Breast epithelium (tissue), 4 donors: ENCODE results near the gene ZNF287. TPM values are rescaled to one million over a fixed set of nuclear protein-coding genes. Genes with fewer than 3 reads are reported as not detected.
A peak's percentile ranks its signal among the peaks of the same experiment; 100 is the strongest.

Experiments used
- DNase-seq, 2 donors: peaks; one replicate each; pipeline ENCODE4 v3.0.0-alpha.2; 2019; ENCODE audit warnings: low spot score in 2 of 2
- H3K27ac ChIP-seq, 2 donors: fragments of 200-600 bp; sonication (generic) in 1 of 2; one replicate each; pipeline ENCODE4 v1.5.1; 2016 to 2019; ENCODE audit warnings: mild to moderate bottlenecking in 1 of 2
- H3K27me3 ChIP-seq, 2 donors: fragments of 200-600 bp; sonication (generic) in 1 of 2; one replicate each; pipeline versions ENCODE4 v1.5.1 to v1.6.0; 2017 to 2019; ENCODE audit warnings: control low read depth in 1 of 2, mild to moderate bottlenecking in 1 of 2
- H3K36me3 ChIP-seq: fragments of 200-600 bp; one replicate; pipeline ENCODE4 v1.5.1; 2019
- H3K4me1 ChIP-seq, 2 donors: fragments of 200-600 bp; sonication (generic); one replicate each; pipeline ENCODE4 v1.5.1; 2016 to 2019; ENCODE audit warnings: control low read depth in 1 of 2
- H3K4me3 ChIP-seq, 3 donors: fragments of 200-600 bp; sonication (generic); 1 replicate in 2 of 3; 2 replicates in 1 of 3; pipeline ENCODE4 v1.5.1; 2016 to 2019; ENCODE audit warnings: mild to moderate bottlenecking in 3 of 3, moderate library complexity in 2 of 3
- H3K9me3 ChIP-seq, 2 donors: fragments of 200-600 bp; sonication (generic) in 1 of 2; one replicate each; pipeline ENCODE4 v1.5.1; 2016 to 2019; ENCODE audit warnings: control low read depth in 1 of 2
- POLR2A ChIP-seq: fragments of 450-650 bp; IDR thresholded peaks from one replicate; pipeline ENCODE4 v1.6.1; 2016; ENCODE audit warnings: antibody characterized with exemption, mild to moderate bottlenecking, moderate library complexity
- POLR2AphosphoS5 ChIP-seq, 3 donors: sonication (generic); formaldehyde crosslinking; IDR thresholded peaks; one replicate each; pipeline ENCODE4 v1.6.1; 2017; ENCODE audit warnings: antibody characterized with exemption in 3 of 3
- intact Hi-C: fragments of 100-400 bp; cut with DNase I; formaldehyde crosslinking; loops from one replicate; pipeline ENCODE4 v1.15.1; 2023; ENCODE audit warnings: low total_unique reads
- total RNA-seq, 3 donors: library from RNA; depleted of rRNA; stranded (reverse); fragments of >200 nt; gene quantifications; one replicate each; pipeline ENCODE4 v1.1.0, GENCODE V29; 2016
- TF ChIP-seq, protein P1 (sequence below), 3 donors: fragments of 450-650 bp; IDR thresholded peaks; one replicate each; pipeline ENCODE4 v1.5.1; 2016 to 2017; ENCODE audit warnings: antibody characterized with exemption in 3 of 3, mild to moderate bottlenecking in 3 of 3, moderate library complexity in 3 of 3

The ZNF287 gene
- total RNA-seq, 3 donors from 2014 or later = 6.2 to 12.1 (median 7.2) TPM

GRCh38 chr17:16589097-16589969 lies 20.3 kb upstream of the ZNF287 start:
- intact Hi-C loops = no loop called here
- DNase-seq = peak; percentile 82 to 84
- Histone ChIP-seq H3K4me3 (peak overlapping the region; percentile 57 to 83 (median 67)), H3K36me3 (no peaks in the 10 kb centered on the region), H3K27me3 (no peaks in the 10 kb centered on the region), H3K9me3 (no peaks in the 10 kb centered on the region), H3K4me1 (no peaks in the 10 kb centered on the region), H3K27ac (peak overlapping the region; percentile 68 to 82)
- TF ChIP-seq, protein P1, sequence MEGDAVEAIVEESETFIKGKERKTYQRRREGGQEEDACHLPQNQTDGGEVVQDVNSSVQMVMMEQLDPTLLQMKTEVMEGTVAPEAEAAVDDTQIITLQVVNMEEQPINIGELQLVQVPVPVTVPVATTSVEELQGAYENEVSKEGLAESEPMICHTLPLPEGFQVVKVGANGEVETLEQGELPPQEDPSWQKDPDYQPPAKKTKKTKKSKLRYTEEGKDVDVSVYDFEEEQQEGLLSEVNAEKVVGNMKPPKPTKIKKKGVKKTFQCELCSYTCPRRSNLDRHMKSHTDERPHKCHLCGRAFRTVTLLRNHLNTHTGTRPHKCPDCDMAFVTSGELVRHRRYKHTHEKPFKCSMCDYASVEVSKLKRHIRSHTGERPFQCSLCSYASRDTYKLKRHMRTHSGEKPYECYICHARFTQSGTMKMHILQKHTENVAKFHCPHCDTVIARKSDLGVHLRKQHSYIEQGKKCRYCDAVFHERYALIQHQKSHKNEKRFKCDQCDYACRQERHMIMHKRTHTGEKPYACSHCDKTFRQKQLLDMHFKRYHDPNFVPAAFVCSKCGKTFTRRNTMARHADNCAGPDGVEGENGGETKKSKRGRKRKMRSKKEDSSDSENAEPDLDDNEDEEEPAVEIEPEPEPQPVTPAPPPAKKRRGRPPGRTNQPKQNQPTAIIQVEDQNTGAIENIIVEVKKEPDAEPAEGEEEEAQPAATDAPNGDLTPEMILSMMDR (IDR thresholded peaks at IDR 0.05) = peak; percentile 80 to 93 (median 85)
- TF ChIP-seq POLR2AphosphoS5 (IDR thresholded peaks at IDR 0.05) = peak; percentile 18 to 36 (median 34)
- TF ChIP-seq POLR2A = no peak

DNA sequence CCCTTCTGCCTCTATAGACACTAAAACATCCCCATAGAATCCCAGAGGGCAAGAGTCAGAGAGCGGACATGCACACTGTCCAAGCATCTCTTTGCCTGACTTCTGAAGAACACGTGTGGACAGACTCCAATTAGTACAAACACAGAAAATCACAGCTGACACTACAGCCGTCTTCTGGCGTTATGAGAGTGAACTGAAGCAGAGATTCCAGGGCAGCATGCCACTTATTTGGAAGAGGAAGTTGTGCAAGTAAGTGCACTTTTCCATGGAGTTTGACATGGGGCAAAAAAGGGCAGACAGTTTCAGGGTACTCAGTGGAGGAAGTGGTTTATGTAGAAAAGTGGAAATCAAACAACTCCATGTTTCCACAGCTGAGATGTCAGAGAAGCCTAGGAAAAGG lies 16.8 kb upstream of the ZNF287 start:
- intact Hi-C loops = no loop called here
- no peaks in the 10 kb centered on the region for H3K4me1 ChIP-seq
- TF ChIP-seq POLR2A (no peak), POLR2AphosphoS5 (IDR thresholded peaks at IDR 0.05) (no peak)
- TF ChIP-seq, protein P1 (IDR thresholded peaks at IDR 0.05) = no peak
- H3K4me3 ChIP-seq = no peak overlapping the region
- H3K27me3 ChIP-seq = no peaks in the 10 kb centered on the region
- no peak overlapping the region for H3K27ac ChIP-seq
- DNase-seq = no peak
- H3K9me3 ChIP-seq = no peaks in the 10 kb centered on the region
- H3K36me3 ChIP-seq = no peaks in the 10 kb centered on the region

GRCh38 chr17:16584273-16584995 lies 15.4 kb upstream of the ZNF287 start:
- no peaks in the 10 kb centered on the region for H3K4me1 ChIP-seq
- H3K36me3 ChIP-seq = no peaks in the 10 kb centered on the region
- TF ChIP-seq POLR2AphosphoS5 (IDR thresholded peaks at IDR 0.05) (peak in 1 of 3 donors; percentile 59), POLR2A (no peak)
- TF ChIP-seq, protein P1 (IDR thresholded peaks at IDR 0.05) = peak; percentile 61 to 79 (median 76)
- intact Hi-C loops = no loop called here
- no peaks in the 10 kb centered on the region for H3K9me3 ChIP-seq
- no peaks in the 10 kb centered on the region for H3K27me3 ChIP-seq
- H3K4me3 ChIP-seq = peak overlapping the region; percentile 12 to 63 (median 50)
- DNase-seq = peak; percentile 83 to 89
- H3K27ac ChIP-seq = peak overlapping the region in 1 of 2 donors; percentile 16

DNA sequence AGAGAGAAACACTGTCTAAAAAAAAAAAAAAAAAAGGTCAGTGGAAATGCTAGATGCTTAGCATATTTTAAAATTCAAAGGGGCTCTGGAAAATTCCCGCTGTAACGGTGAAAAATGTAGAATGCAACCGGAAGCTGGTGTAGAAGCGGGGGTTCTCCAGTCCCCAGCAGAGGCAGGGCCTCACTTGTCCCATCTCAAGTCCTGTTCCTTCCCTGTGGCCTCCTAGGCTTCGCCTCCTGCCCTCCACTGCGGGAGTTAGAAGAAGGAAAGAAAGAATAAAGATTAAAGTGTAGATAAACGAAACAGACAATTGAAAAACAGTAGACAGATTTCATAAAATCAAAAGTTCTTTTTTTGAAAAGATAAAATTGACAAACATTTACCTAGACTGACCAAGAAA lies 14.8 kb upstream of the ZNF287 start:
- H3K4me3 ChIP-seq = peak overlapping the region in 2 of 3 donors; percentile 50 to 63
- no peaks in the 10 kb centered on the region for H3K27me3 ChIP-seq
- no peaks in the 10 kb centered on the region for H3K9me3 ChIP-seq
- TF ChIP-seq, protein P1 (IDR thresholded peaks at IDR 0.05) = no peak
- TF ChIP-seq POLR2A (no peak), POLR2AphosphoS5 (IDR thresholded peaks at IDR 0.05) (no peak)
- H3K27ac ChIP-seq = no peak overlapping the region
- H3K36me3 ChIP-seq = no peaks in the 10 kb centered on the region
- no peaks in the 10 kb centered on the region for H3K4me1 ChIP-seq
- DNase-seq = no peak
- intact Hi-C loops = no loop called here

DNA sequence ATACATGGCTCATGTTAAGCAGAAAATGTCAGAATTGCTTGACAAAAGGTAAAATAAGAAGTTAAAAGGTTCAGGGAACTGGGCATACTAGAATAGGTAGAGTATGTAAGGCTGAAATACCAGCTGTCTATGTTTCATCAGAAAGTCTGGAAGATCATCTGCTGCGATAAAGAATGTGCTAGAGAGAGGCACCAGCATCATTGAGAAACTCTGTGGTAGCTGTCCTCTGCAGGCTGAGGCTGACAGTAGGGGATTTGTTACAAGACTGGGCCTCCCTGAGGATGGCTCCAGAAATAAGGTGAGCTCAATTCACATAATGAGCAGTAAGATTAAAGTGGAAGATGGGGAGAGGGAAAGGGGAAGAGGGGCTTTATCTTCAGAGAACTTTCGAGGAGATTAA lies 4.5 kb upstream of the ZNF287 start:
- Histone ChIP-seq H3K9me3 (no peaks in the 10 kb centered on the region), H3K27ac (no peak overlapping the region), H3K36me3 (no peaks in the 10 kb centered on the region), H3K4me1 (no peaks in the 10 kb centered on the region), H3K4me3 (no peak overlapping the region), H3K27me3 (no peaks in the 10 kb centered on the region)
- DNase-seq = no peak
- TF ChIP-seq POLR2AphosphoS5 (IDR thresholded peaks at IDR 0.05) (no peak), POLR2A (no peak)
- TF ChIP-seq, protein P1 (IDR thresholded peaks at IDR 0.05) = no peak
- intact Hi-C loops = no loop called here
